SK-N-SH treated with all-trans-retinoic acid at 6 μM for 48 hours (cell line): ENCODE data around the gene PRCC.

Source experiments
- ATAC-seq: fragments of 200-7000 bp; cut with Tn5 transposase; 3 replicates; pipeline ENCODE4 v1.9.1; 2020; ENCODE audit warnings: mild to moderate bottlenecking, moderate library complexity
- ARNTL ChIP-seq: fragments of 450-650 bp; formaldehyde crosslinking; IDR thresholded peaks from 2 replicates; pipeline ENCODE4 v1.5.0; 2020; ENCODE audit warnings: low read depth, mild to moderate bottlenecking, moderate library complexity, borderline replicate concordance
- CREB5 ChIP-seq: fragments of 250-450 bp; sonication (Bioruptor Pico); IDR thresholded peaks from 2 replicates; pipeline ENCODE4 v1.5.1; 2020; ENCODE audit warnings: low read depth, mild to moderate bottlenecking, moderate library complexity
- CSDC2 ChIP-seq: fragments of 250-450 bp; sonication (Bioruptor Pico); IDR thresholded peaks from 2 replicates; pipeline ENCODE4 v1.5.0; 2020; ENCODE audit warnings: mild to moderate bottlenecking, moderate library complexity
- CSRNP3 ChIP-seq: fragments of 250-450 bp; sonication (Bioruptor Pico); IDR thresholded peaks from 2 replicates; pipeline ENCODE4 v1.5.1; 2021; ENCODE audit warnings: mild to moderate bottlenecking, moderate library complexity
- ESRRG ChIP-seq: fragments of 250-450 bp; sonication (Bioruptor Pico); IDR thresholded peaks from 2 replicates; pipeline ENCODE4 v1.6.1; 2021; ENCODE audit warnings: mild to moderate bottlenecking
- ISL1 ChIP-seq: fragments of 250-450 bp; sonication (Bioruptor Pico); IDR thresholded peaks from 2 replicates; pipeline ENCODE4 v2.1.2; 2022; ENCODE audit warnings: mild to moderate bottlenecking, moderate library complexity
- OSR1 ChIP-seq: fragments of 250-450 bp; sonication (Bioruptor Pico); IDR thresholded peaks from 2 replicates; pipeline ENCODE4 v1.8.0; 2022; ENCODE audit warnings: moderate library complexity, mild to moderate bottlenecking, inconsistent platforms
- TOX ChIP-seq: fragments of 250-450 bp; sonication (Bioruptor Pico); IDR thresholded peaks from 2 replicates; pipeline ENCODE4 v1.8.0; 2021; ENCODE audit warnings: mild to moderate bottlenecking, moderate library complexity, borderline replicate concordance
- TSHZ2 ChIP-seq: fragments of 250-450 bp; sonication (Bioruptor Pico); IDR thresholded peaks from 2 replicates; pipeline ENCODE4 v1.5.0; 2020; ENCODE audit warnings: mild to moderate bottlenecking, moderate library complexity
- ZC3H10 ChIP-seq: fragments of 250-450 bp; sonication (Bioruptor Pico); IDR thresholded peaks from 2 replicates; pipeline ENCODE4 v1.5.1; 2021; ENCODE audit warnings: mild to moderate bottlenecking, moderate library complexity
- ZFP3 ChIP-seq: fragments of 250-450 bp; sonication (Bioruptor Pico); IDR thresholded peaks from 2 replicates; pipeline ENCODE4 v1.5.0; 2020; ENCODE audit warnings: mild to moderate bottlenecking, moderate library complexity
- ZFP30 ChIP-seq: fragments of 450-650 bp; formaldehyde crosslinking; IDR thresholded peaks from 2 replicates; pipeline ENCODE4 v1.5.0; 2022; ENCODE audit warnings: mild to moderate bottlenecking, moderate library complexity
- ZNF70 ChIP-seq: fragments of 450-650 bp; formaldehyde crosslinking; IDR thresholded peaks from 2 replicates; pipeline ENCODE4 v1.5.0; 2020; ENCODE audit warnings: mild to moderate bottlenecking, moderate library complexity
- ZNF8 ChIP-seq: fragments of 450-650 bp; formaldehyde crosslinking; IDR thresholded peaks from 2 replicates; pipeline ENCODE4 v1.5.0; 2020; ENCODE audit warnings: mild to moderate bottlenecking, moderate library complexity
- TF ChIP-seq, protein P1 (sequence below): fragments of 250-450 bp; sonication (Bioruptor Pico); IDR thresholded peaks from 2 replicates; pipeline ENCODE4 v1.8.0; 2021; ENCODE audit warnings: low read depth, mild to moderate bottlenecking, moderate library complexity, borderline replicate concordance
- TF ChIP-seq, protein P2 (sequence below): fragments of 250-450 bp; sonication (Bioruptor Pico); IDR thresholded peaks from 2 replicates; pipeline ENCODE4 v1.8.0; 2020; ENCODE audit warnings: mild to moderate bottlenecking, moderate library complexity, borderline replicate concordance

Gene PRCC, protein sequence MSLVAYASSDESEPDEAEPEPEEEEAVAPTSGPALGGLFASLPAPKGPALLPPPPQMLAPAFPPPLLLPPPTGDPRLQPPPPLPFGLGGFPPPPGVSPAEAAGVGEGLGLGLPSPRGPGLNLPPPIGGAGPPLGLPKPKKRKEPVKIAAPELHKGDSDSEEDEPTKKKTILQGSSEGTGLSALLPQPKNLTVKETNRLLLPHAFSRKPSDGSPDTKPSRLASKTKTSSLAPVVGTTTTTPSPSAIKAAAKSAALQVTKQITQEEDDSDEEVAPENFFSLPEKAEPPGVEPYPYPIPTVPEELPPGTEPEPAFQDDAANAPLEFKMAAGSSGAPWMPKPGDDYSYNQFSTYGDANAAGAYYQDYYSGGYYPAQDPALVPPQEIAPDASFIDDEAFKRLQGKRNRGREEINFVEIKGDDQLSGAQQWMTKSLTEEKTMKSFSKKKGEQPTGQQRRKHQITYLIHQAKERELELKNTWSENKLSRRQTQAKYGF

DNA sequence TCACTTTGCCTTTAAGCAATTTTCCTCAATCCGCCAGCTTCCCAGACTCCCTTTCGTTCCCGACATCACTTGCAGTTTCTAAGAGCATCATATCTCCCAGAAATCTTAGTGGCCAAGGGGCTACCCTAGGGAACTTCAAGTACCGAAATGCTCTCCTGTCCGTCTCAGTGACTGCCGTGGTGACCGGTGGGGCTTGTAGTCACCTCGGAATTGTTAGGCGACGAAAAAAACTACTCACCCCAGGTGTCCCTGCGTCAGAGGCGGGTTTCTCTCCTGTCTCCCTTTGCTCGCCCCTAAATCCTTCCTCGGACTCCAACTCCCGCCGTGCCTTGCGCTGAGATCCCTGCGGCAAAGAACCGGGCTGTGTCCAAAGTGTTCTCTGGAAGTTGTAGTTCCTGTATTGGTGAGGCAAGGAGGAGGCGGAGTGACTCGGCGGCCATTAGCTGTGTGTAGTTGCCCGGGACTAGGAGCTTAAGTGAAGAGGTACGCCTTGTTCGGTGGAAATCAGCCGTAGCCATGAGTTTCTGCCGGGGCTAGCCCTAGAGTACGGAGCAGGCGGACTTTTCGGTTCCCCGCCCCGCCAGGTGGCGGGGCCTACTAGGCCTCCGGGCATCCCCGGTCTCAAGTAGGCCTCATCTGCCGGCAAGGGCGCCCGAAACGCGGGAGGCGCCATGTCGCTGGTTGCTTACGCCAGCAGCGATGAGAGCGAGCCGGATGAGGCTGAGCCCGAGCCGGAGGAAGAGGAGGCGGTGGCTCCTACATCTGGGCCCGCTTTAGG, at the start of gene PRCC:
Gene PRCC, plus strand, starts transcription at position 435 of the 778 bp plus-strand sequence. Its CDS starts 237 bp downstream, at position 672.
- ATAC-seq = peak; percentile 95
- TF ChIP-seq ZFP3 (CRISPR knock-in tag) = 0 out of 2 replicates have a peak, but pooled peaks have one; percentile 58
- TF ChIP-seq TOX (CRISPR knock-in tag) = 0 out of 2 replicates have a peak, but pooled peaks have one; percentile 34
- TF ChIP-seq, protein P1, sequence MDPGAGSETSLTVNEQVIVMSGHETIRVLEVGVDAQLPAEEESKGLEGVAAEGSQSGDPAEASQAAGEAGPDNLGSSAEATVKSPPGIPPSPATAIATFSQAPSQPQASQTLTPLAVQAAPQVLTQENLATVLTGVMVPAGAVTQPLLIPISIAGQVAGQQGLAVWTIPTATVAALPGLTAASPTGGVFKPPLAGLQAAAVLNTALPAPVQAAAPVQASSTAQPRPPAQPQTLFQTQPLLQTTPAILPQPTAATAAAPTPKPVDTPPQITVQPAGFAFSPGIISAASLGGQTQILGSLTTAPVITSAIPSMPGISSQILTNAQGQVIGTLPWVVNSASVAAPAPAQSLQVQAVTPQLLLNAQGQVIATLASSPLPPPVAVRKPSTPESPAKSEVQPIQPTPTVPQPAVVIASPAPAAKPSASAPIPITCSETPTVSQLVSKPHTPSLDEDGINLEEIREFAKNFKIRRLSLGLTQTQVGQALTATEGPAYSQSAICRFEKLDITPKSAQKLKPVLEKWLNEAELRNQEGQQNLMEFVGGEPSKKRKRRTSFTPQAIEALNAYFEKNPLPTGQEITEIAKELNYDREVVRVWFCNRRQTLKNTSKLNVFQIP (CRISPR knock-in tag) = peak; percentile 32; the same call in 1 of the 2 replicates
- TF ChIP-seq ESRRG (CRISPR knock-in tag) = no peak

DNA sequence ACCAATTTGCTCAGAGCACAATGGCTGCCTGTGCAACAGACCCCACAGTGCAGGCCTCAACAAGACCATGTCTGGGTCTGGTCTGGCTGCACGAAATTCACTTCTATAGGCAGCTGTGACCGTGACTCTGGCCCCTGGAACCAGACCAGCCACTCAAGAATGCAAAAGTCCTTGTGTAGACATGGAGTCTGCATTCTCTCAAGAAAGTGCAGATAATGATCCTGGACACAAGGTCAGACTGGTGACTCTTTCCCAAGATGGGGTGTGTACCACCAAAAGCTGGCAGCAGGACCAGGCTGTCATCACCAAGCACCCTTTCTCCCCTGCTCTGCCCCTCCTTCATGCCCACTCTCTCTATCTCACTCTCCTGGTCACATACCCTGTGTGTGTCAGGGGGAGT, 46.2 kb upstream of the PRCC start:
- TF ChIP-seq ISL1 (CRISPR knock-in tag) (no peak), TOX (CRISPR knock-in tag) (no peak), CREB5 (CRISPR knock-in tag) (no peak), ARNTL (CRISPR knock-in tag) (no peak), CSDC2 (no peak), ZNF70 (CRISPR knock-in tag) (no peak), ESRRG (CRISPR knock-in tag) (no peak), ZFP30 (no peak), CSRNP3 (CRISPR knock-in tag) (no peak), ZNF8 (CRISPR knock-in tag) (no peak), OSR1 (CRISPR knock-in tag) (no peak), ZC3H10 (CRISPR knock-in tag) (no peak), TSHZ2 (CRISPR knock-in tag) (no peak), ZFP3 (CRISPR knock-in tag) (no peak)
- TF ChIP-seq, protein P2, sequence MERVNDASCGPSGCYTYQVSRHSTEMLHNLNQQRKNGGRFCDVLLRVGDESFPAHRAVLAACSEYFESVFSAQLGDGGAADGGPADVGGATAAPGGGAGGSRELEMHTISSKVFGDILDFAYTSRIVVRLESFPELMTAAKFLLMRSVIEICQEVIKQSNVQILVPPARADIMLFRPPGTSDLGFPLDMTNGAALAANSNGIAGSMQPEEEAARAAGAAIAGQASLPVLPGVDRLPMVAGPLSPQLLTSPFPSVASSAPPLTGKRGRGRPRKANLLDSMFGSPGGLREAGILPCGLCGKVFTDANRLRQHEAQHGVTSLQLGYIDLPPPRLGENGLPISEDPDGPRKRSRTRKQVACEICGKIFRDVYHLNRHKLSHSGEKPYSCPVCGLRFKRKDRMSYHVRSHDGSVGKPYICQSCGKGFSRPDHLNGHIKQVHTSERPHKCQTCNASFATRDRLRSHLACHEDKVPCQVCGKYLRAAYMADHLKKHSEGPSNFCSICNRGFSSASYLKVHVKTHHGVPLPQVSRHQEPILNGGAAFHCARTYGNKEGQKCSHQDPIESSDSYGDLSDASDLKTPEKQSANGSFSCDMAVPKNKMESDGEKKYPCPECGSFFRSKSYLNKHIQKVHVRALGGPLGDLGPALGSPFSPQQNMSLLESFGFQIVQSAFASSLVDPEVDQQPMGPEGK = no peak
- TF ChIP-seq, protein P1 (CRISPR knock-in tag) = no peak
- no peak for ATAC-seq
